Suppressor macrophage treated with lipopolysaccharide for 4 hours (primary cell): Measurements from ENCODE around the gene RANBP10.
"Not testable (repeated sequence)": the region's sequence is repeated elsewhere in the genome, so short reads cannot be mapped to it uniquely, and the experiment has no call there.

Experiments
- DNase-seq: peaks from one replicate; pipeline ENCODE4 v3.0.0-alpha.2; 2020

The RANBP10 gene

GRCh38 chr16:67806428-67807147 is at the start of gene RANBP10, which contains the start of gene TSNAXIP1:
RANBP10 (minus strand) TSS chr16:67806560; CDS start chr16:67806536, 24 bp downstream.
TSNAXIP1 (plus strand) TSS chr16:67806889; CDS start chr16:67807150, 261 bp downstream.
- DNase-seq = peak; percentile 99

GRCh38 chr16:67855789-67856188 is 49.4 kb upstream of the RANBP10 start:
- DNase-seq = no peak

GRCh38 chr16:67853670-67854069 is 47.3 kb upstream of the RANBP10 start:
- no peak for DNase-seq

GRCh38 chr16:67848118-67848517 is 41.8 kb upstream of the RANBP10 start:
- no peak for DNase-seq

- DNase-seq = peak; percentile 74
Observed at GRCh38 chr16:67847064-67847861, 40.9 kb upstream of the RANBP10 start, which contains the start of gene CENPT. CENPT (minus strand) TSS chr16:67847693; CDS start chr16:67833859, 13,834 bp downstream.

DNA sequence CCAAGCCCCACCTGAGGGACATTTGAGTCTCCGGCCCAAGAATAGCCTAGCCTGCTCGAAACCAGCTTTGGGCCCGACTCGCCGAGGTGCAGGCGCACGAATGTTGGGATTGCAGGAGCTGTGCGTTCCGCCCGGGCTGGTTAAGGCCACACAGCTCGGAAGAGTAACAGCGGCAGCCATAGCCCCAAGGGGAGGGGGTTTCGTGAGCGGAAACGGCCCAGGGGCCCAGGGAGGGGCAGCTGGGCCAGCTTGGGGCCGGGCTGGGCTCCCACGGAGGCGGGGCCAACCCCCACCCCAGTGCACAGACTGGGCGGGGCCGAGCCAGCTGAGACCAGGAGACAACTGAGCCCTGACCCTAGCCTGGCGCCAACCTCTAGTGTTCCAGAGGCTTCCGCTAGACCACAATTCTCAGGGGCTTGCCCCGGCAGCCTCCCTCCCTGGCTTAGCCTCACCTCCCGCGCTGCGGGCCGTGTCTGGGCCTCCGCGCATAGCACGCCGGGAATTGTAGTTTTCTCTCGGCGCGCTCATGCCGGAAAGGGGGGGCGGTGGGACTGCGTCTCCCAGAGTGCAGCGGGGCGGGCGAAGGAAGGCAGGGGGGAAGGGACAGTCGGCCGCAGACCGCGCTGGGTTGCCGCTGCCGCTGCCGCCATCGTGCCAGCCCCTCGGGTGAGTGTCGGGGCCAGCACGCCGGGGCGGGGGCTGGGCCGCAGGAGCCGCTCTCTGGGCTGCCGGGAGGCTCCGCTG is 40.1 kb upstream of the RANBP10 start, which contains the start of gene NUTF2:
NUTF2 (plus strand) TSS at position 614 of the 744 bp plus-strand sequence. CDS start 18,198 bp downstream, outside the sequence.
- peak; percentile 96 for DNase-seq

GRCh38 chr16:67846063-67846319 is 39.6 kb upstream of the RANBP10 start:
- DNase-seq = no peak

DNA sequence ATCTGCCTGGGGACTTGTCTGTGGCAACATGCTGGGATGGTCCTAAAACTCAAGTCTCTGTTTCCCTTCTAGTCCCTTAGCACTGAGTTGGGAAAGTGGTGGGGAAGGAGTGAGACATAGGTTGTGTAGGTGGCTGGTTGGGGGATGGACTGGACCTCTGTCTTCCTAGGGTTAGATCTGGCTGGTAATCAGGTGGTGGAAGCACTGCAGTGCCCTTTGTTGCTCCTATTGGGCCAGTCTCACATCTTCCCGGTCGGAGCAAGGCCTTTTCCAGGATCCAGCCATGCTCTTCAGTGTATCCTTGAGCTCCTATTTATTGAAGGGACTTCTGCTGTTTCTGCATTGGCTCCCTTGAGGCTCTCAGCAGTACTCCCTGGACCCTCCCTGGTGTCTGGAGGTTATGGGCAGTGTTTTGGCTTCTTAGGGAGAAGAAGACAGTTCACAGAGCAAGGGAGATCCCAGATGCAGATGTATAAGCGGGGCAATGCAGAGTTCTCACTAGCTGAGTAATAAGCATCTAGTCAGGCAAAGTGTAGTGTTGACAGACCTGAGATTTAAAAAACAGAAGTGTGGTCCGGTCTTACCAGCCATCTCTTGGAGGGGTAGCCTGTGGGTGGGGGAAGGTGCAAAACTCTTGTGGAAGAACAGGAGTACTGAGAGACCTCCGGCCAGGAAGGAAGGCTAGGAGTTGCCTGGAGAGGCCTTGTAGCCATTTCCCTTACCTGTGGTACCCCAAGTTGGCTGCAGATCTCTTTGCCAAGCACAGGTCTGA is 39.1 kb upstream of the RANBP10 start:
- peak; percentile 19 for DNase-seq

- DNase-seq = no peak
Observed at GRCh38 chr16:67844497-67844896, 38.1 kb upstream of the RANBP10 start.

- no peak for DNase-seq
Observed at GRCh38 chr16:67843343-67843765, 37.0 kb upstream of the RANBP10 start.

DNA sequence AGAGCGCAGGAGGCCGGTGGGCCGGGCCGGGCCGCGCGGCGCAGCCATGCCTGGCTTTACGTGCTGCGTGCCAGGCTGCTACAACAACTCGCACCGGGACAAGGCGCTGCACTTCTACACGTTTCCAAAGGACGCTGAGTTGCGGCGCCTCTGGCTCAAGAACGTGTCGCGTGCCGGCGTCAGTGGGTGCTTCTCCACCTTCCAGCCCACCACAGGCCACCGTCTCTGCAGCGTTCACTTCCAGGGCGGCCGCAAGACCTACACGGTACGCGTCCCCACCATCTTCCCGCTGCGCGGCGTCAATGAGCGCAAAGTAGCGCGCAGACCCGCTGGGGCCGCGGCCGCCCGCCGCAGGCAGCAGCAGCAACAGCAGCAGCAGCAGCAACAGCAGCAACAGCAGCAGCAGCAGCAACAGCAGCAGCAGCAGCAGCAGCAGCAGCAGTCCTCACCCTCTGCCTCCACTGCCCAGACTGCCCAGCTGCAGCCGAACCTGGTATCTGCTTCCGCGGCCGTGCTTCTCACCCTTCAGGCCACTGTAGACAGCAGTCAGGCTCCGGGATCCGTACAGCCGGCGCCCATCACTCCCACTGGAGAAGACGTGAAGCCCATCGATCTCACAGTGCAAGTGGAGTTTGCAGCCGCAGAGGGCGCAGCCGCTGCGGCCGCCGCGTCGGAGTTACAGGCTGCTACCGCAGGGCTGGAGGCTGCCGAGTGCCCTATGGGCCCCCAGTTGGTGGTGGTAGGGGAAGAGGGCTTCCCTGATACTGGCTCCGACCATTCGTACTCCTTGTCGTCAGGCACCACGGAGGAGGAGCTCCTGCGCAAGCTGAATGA is 36.4 kb upstream of the RANBP10 start:
- peak; percentile 52 for DNase-seq

DNA sequence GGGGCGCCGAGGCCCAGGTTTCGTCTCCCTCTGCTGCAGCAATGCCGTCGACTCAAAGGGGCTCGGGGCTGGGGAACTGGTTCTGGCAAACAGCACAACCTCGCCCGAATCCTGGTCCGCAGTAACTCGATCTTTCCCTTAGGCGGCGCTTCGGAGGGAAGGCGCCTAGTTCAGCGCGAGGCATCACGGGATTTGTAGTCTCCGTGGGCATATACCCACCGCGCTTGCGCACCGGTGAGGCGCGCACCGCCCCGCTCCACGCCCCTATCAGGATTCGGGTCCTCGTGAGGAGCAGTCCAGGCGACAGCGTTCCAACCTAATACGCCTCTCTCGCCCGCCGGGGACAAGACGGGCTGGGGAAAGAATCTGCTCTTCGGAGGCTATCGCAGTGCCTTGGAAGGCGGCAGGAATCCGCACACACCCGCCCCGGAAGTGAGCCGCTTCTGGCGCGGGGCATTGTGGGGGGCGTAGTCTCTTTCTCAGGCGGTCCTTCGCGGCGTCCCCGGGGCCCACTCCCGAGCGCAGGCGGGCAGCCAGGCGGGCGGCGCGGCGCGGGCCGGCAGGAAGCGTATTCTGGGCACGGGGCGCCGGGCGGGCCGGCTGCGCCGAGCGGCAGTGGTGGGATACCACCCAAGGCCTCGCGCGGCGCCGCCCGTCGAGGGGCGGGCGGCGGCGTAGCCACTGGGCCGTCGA is 35.6 kb upstream of the RANBP10 start, which contains the start of gene THAP11:
THAP11 (plus strand) TSS at position 505 of the 693 bp plus-strand sequence. CDS start 235 bp downstream, outside the sequence.
- peak; percentile 98 for DNase-seq

GRCh38 chr16:67841198-67841815 is 34.9 kb upstream of the RANBP10 start:
- DNase-seq = no peak

DNA sequence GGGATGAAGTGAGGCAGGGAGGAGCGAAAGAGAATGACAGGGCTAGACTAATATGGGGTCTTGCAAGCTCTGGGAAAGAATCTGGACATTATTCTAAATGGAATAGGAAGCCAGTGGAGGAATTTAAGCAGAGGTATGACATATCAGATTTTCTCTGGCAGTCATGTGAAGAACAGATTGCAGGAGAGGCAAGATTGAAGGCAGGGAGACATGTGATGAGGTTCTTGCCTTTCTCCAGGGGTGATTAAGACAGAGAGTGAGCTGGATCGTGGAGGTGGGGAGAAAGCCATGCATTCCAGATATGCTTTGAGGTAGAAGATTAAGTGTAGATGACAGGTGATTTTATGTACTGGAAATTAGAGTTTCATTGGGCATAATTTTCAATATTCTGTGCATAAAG is 31.5 kb upstream of the RANBP10 start:
- no peak for DNase-seq

GRCh38 chr16:67837190-67837589 is 30.8 kb upstream of the RANBP10 start:
- DNase-seq = not testable (repeated sequence)

DNA sequence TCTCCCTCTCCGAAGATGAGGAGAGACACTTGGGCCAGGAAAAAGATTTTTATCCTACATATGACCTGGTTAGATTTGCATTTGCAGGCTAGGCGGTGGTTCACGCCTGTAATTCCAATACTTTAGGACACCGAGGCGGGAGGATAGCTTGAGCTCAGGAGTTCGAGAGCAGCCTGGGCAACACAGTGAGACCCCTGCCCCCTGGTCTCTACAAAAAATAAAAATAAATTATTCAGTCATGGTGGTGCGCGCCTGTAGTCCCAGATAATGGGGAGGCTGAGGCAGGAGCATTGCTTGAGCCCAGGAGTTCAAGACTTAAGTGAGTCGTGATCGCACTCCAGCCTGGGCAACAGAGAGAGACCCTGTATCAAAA is 27.9 kb upstream of the RANBP10 start:
- no peak for DNase-seq

- DNase-seq = peak; percentile 95
Observed at GRCh38 chr16:67833415-67834241, 27.3 kb upstream of the RANBP10 start.

- peak; percentile 22 for DNase-seq
Observed at GRCh38 chr16:67833030-67833414, 26.7 kb upstream of the RANBP10 start.

- DNase-seq = no peak
Observed at GRCh38 chr16:67828651-67829050, 22.3 kb upstream of the RANBP10 start.
